Vagina (tissue), 2 donors: ENCODE measurements around the gene RAET1L. TPM values are rescaled to one million over a fixed set of nuclear protein-coding genes. Genes with fewer than 3 reads are reported as not detected.

Source experiments
- DNase-seq, 2 donors: peaks; one replicate each; pipeline ENCODE4 v3.0.0-alpha.2; 2017; ENCODE audit errors: extremely low spot score in 2 of 2
- H3K27ac ChIP-seq: fragments of 200-600 bp; sonication (generic); one replicate; pipeline ENCODE4 v1.5.1; 2019
- H3K27me3 ChIP-seq: fragments of 200-600 bp; sonication (generic); one replicate; pipeline ENCODE4 v1.5.1; 2019
- H3K36me3 ChIP-seq, 2 donors: fragments of 200-600 bp; sonication (generic); one replicate each; pipeline ENCODE4 v1.5.1; 2017 to 2019
- H3K4me1 ChIP-seq: fragments of 200-600 bp; sonication (generic); one replicate; pipeline ENCODE4 v1.5.1; 2019
- H3K4me3 ChIP-seq, 2 donors: fragments of 200-600 bp; sonication (generic); 1 replicate in 1 of 2; 2 replicates in 1 of 2; pipeline ENCODE4 v1.5.1; 2016 to 2019
- H3K9me3 ChIP-seq: fragments of 200-600 bp; sonication (generic); one replicate; pipeline ENCODE4 v1.5.1; 2019
- CTCF ChIP-seq, 3 experiments: fragments of 450-650 bp in 2 of 3; fragments of 200-600 bp in 1 of 3; sonication (generic) in 1 of 3; IDR thresholded peaks; one replicate each; pipeline ENCODE4 v1.5.1; 2017 to 2019; ENCODE audit warnings: antibody characterized with exemption in 3 of 3, mild to moderate bottlenecking in 2 of 3, moderate library complexity in 2 of 3
- POLR2A ChIP-seq, 2 donors: fragments of 450-650 bp; IDR thresholded peaks; one replicate each; pipeline ENCODE4 v1.6.1; 2017; ENCODE audit warnings: antibody characterized with exemption in 2 of 2, mild to moderate bottlenecking in 2 of 2, moderate library complexity in 2 of 2
- POLR2AphosphoS5 ChIP-seq, 2 donors: sonication (generic); formaldehyde crosslinking; IDR thresholded peaks; one replicate each; pipeline ENCODE4 v1.9.0; 2017; ENCODE audit warnings: antibody characterized with exemption in 2 of 2, mild to moderate bottlenecking in 2 of 2, low read depth in 1 of 2; ENCODE audit not compliant: insufficient read depth in 1 of 2
- intact Hi-C: fragments of 100-400 bp; cut with DNase I; formaldehyde crosslinking; loops from one replicate; pipeline ENCODE4 v1.15.1; 2023
- total RNA-seq: library from RNA; depleted of rRNA; stranded (reverse); fragments of >200 nt; gene quantifications from one replicate; pipeline ENCODE4 v1.2.3, GENCODE V29; 2016

RAET1L gene
- total RNA-seq, 1 donor from 2014 or later = 8.3 TPM

GRCh38 chr6:150029749-150030148 lies 4.4 kb upstream of the RAET1L start:
- H3K27ac ChIP-seq = no peak overlapping the region
- H3K4me1 ChIP-seq = peaks cover 19% of the 10 kb centered on the region
- peaks cover 2% of the 10 kb centered on the region for H3K27me3 ChIP-seq
- no peaks in the 10 kb centered on the region for H3K36me3 ChIP-seq
- no peak overlapping the region for H3K4me3 ChIP-seq
- intact Hi-C loops = no loop called here
- no peaks in the 10 kb centered on the region for H3K9me3 ChIP-seq
- TF ChIP-seq POLR2A (IDR thresholded peaks at IDR 0.05) = no peak
- TF ChIP-seq POLR2AphosphoS5 (IDR thresholded peaks at IDR 0.05; ENCODE audit: insufficient read depth in 1 of 2, low read depth in 1 of 2) = no peak
- no peak for TF ChIP-seq CTCF (IDR thresholded peaks at IDR 0.05)
- DNase-seq = peak in 1 of 2 donors; percentile 34

DNA sequence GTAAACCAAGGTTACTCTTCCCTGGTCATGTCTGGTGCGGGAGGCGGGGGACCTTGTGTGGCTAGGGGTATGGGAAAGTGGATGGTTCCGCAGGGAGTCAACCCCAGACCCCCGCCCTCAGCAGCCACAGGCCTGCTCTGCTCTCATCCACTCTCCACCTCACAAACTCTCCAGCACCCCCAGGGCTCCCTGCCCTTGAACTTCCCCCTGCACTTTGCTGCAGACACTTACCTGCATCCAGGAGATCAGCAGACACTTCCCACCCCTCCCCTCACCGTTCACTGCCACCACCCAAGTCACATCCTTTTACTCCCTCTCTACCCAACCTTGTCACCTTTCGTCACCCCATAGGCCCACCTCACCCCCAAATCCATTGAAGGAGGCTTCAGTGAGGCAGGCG lies 3.9 kb upstream of the RAET1L start:
- DNase-seq = peak in 1 of 2 donors; percentile 58

GRCh38 chr6:150028799-150029198 lies 3.5 kb upstream of the RAET1L start:
- no peak overlapping the region for H3K4me3 ChIP-seq
- no peaks in the 10 kb centered on the region for H3K9me3 ChIP-seq
- TF ChIP-seq POLR2A (IDR thresholded peaks at IDR 0.05) (no peak), POLR2AphosphoS5 (IDR thresholded peaks at IDR 0.05; ENCODE audit: insufficient read depth in 1 of 2, low read depth in 1 of 2) (no peak), CTCF (IDR thresholded peaks at IDR 0.05) (no peak)
- DNase-seq = no peak
- peaks cover 19% of the 10 kb centered on the region for H3K4me1 ChIP-seq
- H3K27me3 ChIP-seq = peaks cover 3% of the 10 kb centered on the region
- no peaks in the 10 kb centered on the region for H3K36me3 ChIP-seq
- intact Hi-C loops = no loop called here
- no peak overlapping the region for H3K27ac ChIP-seq

More for the DNA sequence above, 3.9 kb upstream of the RAET1L start:
- Histone ChIP-seq H3K36me3 (no peaks in the 10 kb centered on the region), H3K27ac (no peak overlapping the region), H3K4me1 (peaks cover 19% of the 10 kb centered on the region), H3K4me3 (no peak overlapping the region), H3K9me3 (no peaks in the 10 kb centered on the region), H3K27me3 (peaks cover 3% of the 10 kb centered on the region)
- TF ChIP-seq CTCF (IDR thresholded peaks at IDR 0.05) (no peak), POLR2A (IDR thresholded peaks at IDR 0.05) (no peak), POLR2AphosphoS5 (IDR thresholded peaks at IDR 0.05; ENCODE audit: insufficient read depth in 1 of 2, low read depth in 1 of 2) (no peak)
- intact Hi-C loops = no loop called here

DNA sequence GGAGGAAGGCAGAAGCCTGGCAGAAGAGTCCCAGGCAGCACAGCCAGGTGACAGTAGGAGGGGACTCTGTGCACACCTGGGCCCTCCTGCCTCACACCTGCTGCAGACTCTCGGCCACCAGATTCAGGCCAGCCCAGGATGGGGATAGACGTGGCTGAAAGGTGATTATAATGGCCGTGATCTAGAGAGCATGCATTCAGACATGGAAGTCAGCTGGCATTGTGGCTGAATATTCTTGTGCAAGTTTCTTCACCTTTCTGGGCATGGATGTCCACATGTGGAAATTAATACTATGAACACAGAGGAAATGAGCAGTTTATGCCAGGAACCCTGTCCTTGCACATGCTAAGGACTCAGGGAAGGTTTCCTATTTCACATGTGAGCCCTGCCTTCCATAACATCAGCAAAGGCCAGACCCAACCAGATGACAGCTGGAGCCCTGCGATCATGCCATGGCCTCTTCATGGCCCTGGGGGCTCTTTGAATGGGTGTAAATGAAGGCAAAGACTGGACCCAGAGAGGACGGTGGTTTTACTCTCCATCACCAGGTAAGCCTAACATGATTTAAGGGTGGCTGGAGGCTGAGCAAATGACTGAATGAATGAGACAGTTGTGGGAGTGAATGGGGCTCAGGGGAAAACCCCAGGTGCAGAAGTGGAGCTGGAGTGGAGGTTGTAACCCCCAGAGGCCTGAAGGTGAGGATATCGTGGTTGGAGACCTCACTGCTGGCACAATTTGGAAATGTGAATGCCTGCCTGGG lies 2.7 kb upstream of the RAET1L start:
- Histone ChIP-seq H3K4me3 (no peak overlapping the region), H3K27ac (no peak overlapping the region), H3K36me3 (no peaks in the 10 kb centered on the region), H3K27me3 (peaks cover 3% of the 10 kb centered on the region), H3K9me3 (no peaks in the 10 kb centered on the region), H3K4me1 (peaks cover 19% of the 10 kb centered on the region)
- DNase-seq = peak in 1 of 2 donors; percentile 64
- intact Hi-C loops = no loop called here
- TF ChIP-seq POLR2A (IDR thresholded peaks at IDR 0.05) = no peak
- no peak for TF ChIP-seq POLR2AphosphoS5 (IDR thresholded peaks at IDR 0.05; ENCODE audit: insufficient read depth in 1 of 2, low read depth in 1 of 2)
- TF ChIP-seq CTCF (IDR thresholded peaks at IDR 0.05) = no peak
